ENCODE measurements around the gene TMEM59L. TPM values are rescaled to one million over a fixed set of nuclear protein-coding genes. Genes with fewer than 3 reads are reported as not detected.

Gene TMEM59L
- polyA plus RNA-seq, 1 donor: 12.5 TPM

- H3K4me3 ChIP-seq (ENCODE audit: low read length): no peak overlapping the region
- WGBS (ENCODE audit: insufficient coverage, low lambda C conversion rate): no CpG with 5 or more reads among the region's 7 CpGs
- no peak for DNase-seq
- no peaks in the 10 kb centered on the region for H3K36me3 ChIP-seq (ENCODE audit: control insufficient read depth, insufficient read depth, low read length)
- H3K27me3 ChIP-seq (ENCODE audit: control insufficient read depth, insufficient read depth, low read length): peaks cover 13% of the 10 kb centered on the region
- H3K27ac ChIP-seq (ENCODE audit: low read length): no peak overlapping the region
- H3K4me1 ChIP-seq (ENCODE audit: control insufficient read depth, insufficient read depth, low read length): no peaks in the 10 kb centered on the region
- peaks cover 8% of the 10 kb centered on the region for H3K9me3 ChIP-seq (ENCODE audit: control insufficient read depth, low read depth, low read length)
Observed at GRCh38 chr19:18620902-18621301, 8.2 kb downstream of the TMEM59L start.

DNA sequence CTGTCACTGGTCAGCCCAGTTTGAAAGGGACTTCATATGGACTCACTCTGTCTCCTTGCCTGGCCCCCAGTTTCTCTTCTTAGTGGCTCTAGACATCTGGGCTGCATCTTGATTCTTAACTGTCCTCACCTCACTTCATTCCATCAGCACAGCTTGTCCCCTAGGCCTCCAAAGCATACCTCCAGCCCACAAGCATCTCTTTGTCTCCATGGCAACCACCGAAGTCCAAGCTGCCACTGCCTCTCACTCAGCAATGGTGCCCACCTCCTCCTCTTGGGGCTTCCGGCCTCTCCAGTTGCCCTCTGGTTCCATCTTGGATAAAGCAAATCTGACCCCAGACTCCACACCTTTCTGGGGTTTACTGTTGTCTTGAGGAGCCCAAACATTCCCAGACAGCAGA, 14.2 kb downstream of the TMEM59L start:
- no peak overlapping the region for H3K4me3 ChIP-seq (ENCODE audit: low read length)
- H3K27ac ChIP-seq (ENCODE audit: low read length): no peak overlapping the region
- H3K36me3 ChIP-seq (ENCODE audit: control insufficient read depth, insufficient read depth, low read length): no peaks in the 10 kb centered on the region
- H3K9me3 ChIP-seq (ENCODE audit: control insufficient read depth, low read depth, low read length): no peaks in the 10 kb centered on the region
- H3K4me1 ChIP-seq (ENCODE audit: control insufficient read depth, insufficient read depth, low read length): no peaks in the 10 kb centered on the region
- DNase-seq: no peak
- H3K27me3 ChIP-seq (ENCODE audit: control insufficient read depth, insufficient read depth, low read length): peaks cover 19% of the 10 kb centered on the region
- no CpG with 5 or more reads among the region's 2 CpGs for WGBS (ENCODE audit: insufficient coverage, low lambda C conversion rate)

- no peaks in the 10 kb centered on the region for H3K9me3 ChIP-seq (ENCODE audit: control insufficient read depth, low read depth, low read length)
- WGBS (ENCODE audit: insufficient coverage, low lambda C conversion rate): no CpG with 5 or more reads among the region's 15 CpGs
- no peaks in the 10 kb centered on the region for H3K4me1 ChIP-seq (ENCODE audit: control insufficient read depth, insufficient read depth, low read length)
- peaks cover 15% of the 10 kb centered on the region for H3K27me3 ChIP-seq (ENCODE audit: control insufficient read depth, insufficient read depth, low read length)
- DNase-seq: no peak
- no peak overlapping the region for H3K27ac ChIP-seq (ENCODE audit: low read length)
- no peak overlapping the region for H3K4me3 ChIP-seq (ENCODE audit: low read length)
- no peaks in the 10 kb centered on the region for H3K36me3 ChIP-seq (ENCODE audit: control insufficient read depth, insufficient read depth, low read length)
Observed at GRCh38 chr19:18629166-18630088, 16.8 kb downstream of the TMEM59L start.

- no peak overlapping the region for H3K27ac ChIP-seq (ENCODE audit: low read length)
- H3K9me3 ChIP-seq (ENCODE audit: control insufficient read depth, low read depth, low read length): no peaks in the 10 kb centered on the region
- no CpG with 5 or more reads among the region's 8 CpGs for WGBS (ENCODE audit: insufficient coverage, low lambda C conversion rate)
- DNase-seq: no peak
- peaks cover 22% of the 10 kb centered on the region for H3K4me1 ChIP-seq (ENCODE audit: control insufficient read depth, insufficient read depth, low read length)
- H3K4me3 ChIP-seq (ENCODE audit: low read length): no peak overlapping the region
- peaks cover 16% of the 10 kb centered on the region for H3K27me3 ChIP-seq (ENCODE audit: control insufficient read depth, insufficient read depth, low read length)
- no peaks in the 10 kb centered on the region for H3K36me3 ChIP-seq (ENCODE audit: control insufficient read depth, insufficient read depth, low read length)
Observed at GRCh38 chr19:18633321-18633720, 20.7 kb downstream of the TMEM59L start.

DNA sequence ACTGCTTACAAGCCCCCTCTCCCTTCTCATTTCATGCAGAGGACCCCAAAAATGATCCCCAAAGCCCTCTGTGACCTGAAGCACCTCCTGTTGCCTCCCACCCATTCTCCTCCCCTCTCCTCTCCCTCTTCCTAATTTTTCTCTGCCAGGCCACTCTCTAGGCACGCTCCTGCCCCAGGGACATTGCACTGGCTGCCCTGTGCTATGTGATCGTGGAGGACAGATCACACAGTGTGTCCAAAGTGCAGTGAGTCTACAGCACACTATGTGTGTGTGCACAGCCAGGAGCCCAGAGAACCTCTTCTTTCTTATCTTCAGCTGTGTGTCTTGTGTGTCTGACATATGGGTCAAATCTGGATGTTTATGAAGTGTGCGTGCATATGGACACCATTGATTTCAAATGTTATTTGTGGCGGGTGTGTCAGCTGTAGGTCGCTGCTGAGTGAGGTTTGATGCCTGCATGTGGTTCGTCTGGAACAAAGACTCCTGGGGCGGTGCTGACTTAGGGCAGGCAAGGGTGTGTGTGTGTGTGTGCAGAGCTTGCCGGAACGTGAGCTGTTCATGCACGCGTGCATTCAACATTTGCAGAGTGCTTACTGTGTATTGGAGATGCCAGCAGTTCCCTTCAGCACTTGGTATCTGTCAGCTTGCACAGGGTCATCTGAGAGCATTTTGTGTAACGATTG, 22.1 kb downstream of the TMEM59L start:
- H3K27me3 ChIP-seq (ENCODE audit: control insufficient read depth, insufficient read depth, low read length): peaks cover 11% of the 10 kb centered on the region
- no peak overlapping the region for H3K27ac ChIP-seq (ENCODE audit: low read length)
- no peaks in the 10 kb centered on the region for H3K36me3 ChIP-seq (ENCODE audit: control insufficient read depth, insufficient read depth, low read length)
- no peaks in the 10 kb centered on the region for H3K9me3 ChIP-seq (ENCODE audit: control insufficient read depth, low read depth, low read length)
- peaks cover 24% of the 10 kb centered on the region for H3K4me1 ChIP-seq (ENCODE audit: control insufficient read depth, insufficient read depth, low read length)
- DNase-seq: no peak
- WGBS (ENCODE audit: insufficient coverage, low lambda C conversion rate): 0% methylated on average over 1 of the region's 12 CpGs
- H3K4me3 ChIP-seq (ENCODE audit: low read length): no peak overlapping the region

- no peak overlapping the region for H3K4me3 ChIP-seq (ENCODE audit: low read length)
- H3K4me1 ChIP-seq (ENCODE audit: control insufficient read depth, insufficient read depth, low read length): peaks cover 24% of the 10 kb centered on the region
- no peak overlapping the region for H3K27ac ChIP-seq (ENCODE audit: low read length)
- no peaks in the 10 kb centered on the region for H3K36me3 ChIP-seq (ENCODE audit: control insufficient read depth, insufficient read depth, low read length)
- no peak for DNase-seq
- no CpG with 5 or more reads among the region's 6 CpGs for WGBS (ENCODE audit: insufficient coverage, low lambda C conversion rate)
- H3K27me3 ChIP-seq (ENCODE audit: control insufficient read depth, insufficient read depth, low read length): peaks cover 11% of the 10 kb centered on the region
- H3K9me3 ChIP-seq (ENCODE audit: control insufficient read depth, low read depth, low read length): no peaks in the 10 kb centered on the region
Observed at GRCh38 chr19:18635831-18636182, 23.1 kb downstream of the TMEM59L start.

- peak overlapping the region; percentile 73 for H3K27ac ChIP-seq (ENCODE audit: low read length)
- H3K27me3 ChIP-seq (ENCODE audit: control insufficient read depth, insufficient read depth, low read length): peaks cover 11% of the 10 kb centered on the region
- H3K9me3 ChIP-seq (ENCODE audit: control insufficient read depth, low read depth, low read length): no peaks in the 10 kb centered on the region
- peak; percentile 93 to 94 for DNase-seq
- peak overlapping the region; percentile 59 for H3K4me3 ChIP-seq (ENCODE audit: low read length)
- peaks cover 24% of the 10 kb centered on the region for H3K4me1 ChIP-seq (ENCODE audit: control insufficient read depth, insufficient read depth, low read length)
- no peaks in the 10 kb centered on the region for H3K36me3 ChIP-seq (ENCODE audit: control insufficient read depth, insufficient read depth, low read length)
- 0% methylated on average over 5 of the region's 44 CpGs for WGBS (ENCODE audit: insufficient coverage, low lambda C conversion rate)
Observed at GRCh38 chr19:18636183-18636968, 23.7 kb downstream of the TMEM59L start.

GRCh38 chr19:18636969-18637629, 24.4 kb downstream of the TMEM59L start, which contains the start of gene KLHL26:
Gene KLHL26 (plus strand): TSS chr19:18637028. CDS start chr19:18637055, 27 bp downstream.
- no peak for DNase-seq
- Histone ChIP-seq H3K27me3 (ENCODE audit: control insufficient read depth, insufficient read depth, low read length) (peaks cover 11% of the 10 kb centered on the region), H3K4me1 (ENCODE audit: control insufficient read depth, insufficient read depth, low read length) (peaks cover 24% of the 10 kb centered on the region), H3K9me3 (ENCODE audit: control insufficient read depth, low read depth, low read length) (no peaks in the 10 kb centered on the region), H3K27ac (ENCODE audit: low read length) (peak within 1 kb of the TSS; percentile 73), H3K4me3 (ENCODE audit: low read length) (peak within 1 kb of the TSS; percentile 76), H3K36me3 (ENCODE audit: control insufficient read depth, insufficient read depth, low read length) (no peaks in the 10 kb centered on the region)
- no CpG with 5 or more reads among the region's 47 CpGs for WGBS (ENCODE audit: insufficient coverage, low lambda C conversion rate)

DNA sequence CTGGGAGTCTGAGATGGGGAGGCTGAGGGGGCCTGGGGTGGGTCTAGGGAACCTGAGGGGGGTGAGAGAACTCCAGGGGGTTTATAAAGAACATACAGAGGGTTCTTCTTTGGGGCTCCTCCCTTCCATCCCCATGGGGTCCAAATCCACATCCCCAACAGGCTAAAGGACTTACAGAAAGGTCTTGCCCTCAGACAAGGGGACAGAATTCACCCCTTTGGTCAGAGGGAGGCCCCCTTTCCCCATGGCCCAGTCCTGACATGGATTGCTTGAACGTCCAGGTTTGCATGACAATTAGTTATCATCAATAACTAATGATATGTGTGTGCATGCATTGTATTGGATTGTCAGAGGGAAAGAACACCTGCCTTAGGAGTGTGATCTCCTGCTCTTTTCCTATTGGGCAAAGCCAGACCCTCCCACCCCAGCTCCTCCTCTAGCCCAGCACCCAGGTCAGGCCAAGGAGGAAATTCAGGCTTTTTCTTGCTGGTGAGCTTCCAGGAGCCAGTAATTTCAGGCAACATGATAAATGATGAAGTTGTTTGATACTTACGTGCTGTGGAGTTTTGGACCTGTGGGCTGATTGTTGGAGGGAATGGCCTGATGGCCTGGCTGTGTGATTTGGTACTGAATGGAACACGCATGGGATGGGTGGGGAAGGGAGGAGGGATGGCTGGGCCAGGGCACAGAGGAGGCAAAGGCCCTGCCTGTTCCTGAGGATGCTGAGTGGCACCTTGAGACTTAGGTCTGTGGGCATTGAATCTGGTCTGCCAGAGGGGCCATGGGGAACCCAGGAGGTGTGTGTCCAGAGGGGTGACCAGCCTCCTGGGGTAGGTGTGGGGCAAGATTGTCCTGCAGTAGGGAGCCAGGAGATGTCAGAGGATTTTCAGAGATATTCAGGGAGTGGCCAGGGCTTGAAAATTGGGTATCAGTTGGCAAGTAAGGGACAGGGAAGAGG, 25.3 kb downstream of the TMEM59L start:
- peak in 1 of 2 donors; percentile 79 for DNase-seq
- Histone ChIP-seq H3K27me3 (ENCODE audit: control insufficient read depth, insufficient read depth, low read length) (peaks cover 11% of the 10 kb centered on the region), H3K36me3 (ENCODE audit: control insufficient read depth, insufficient read depth, low read length) (no peaks in the 10 kb centered on the region), H3K4me1 (ENCODE audit: control insufficient read depth, insufficient read depth, low read length) (peaks cover 24% of the 10 kb centered on the region), H3K27ac (ENCODE audit: low read length) (peak overlapping the region; percentile 56), H3K9me3 (ENCODE audit: control insufficient read depth, low read depth, low read length) (no peaks in the 10 kb centered on the region), H3K4me3 (ENCODE audit: low read length) (peak overlapping the region; percentile 76)
- no CpG with 5 or more reads among the region's 3 CpGs for WGBS (ENCODE audit: insufficient coverage, low lambda C conversion rate)
